Myocyte (in vitro differentiated cells): ENCODE results near the gene JCHAIN. TPM values are rescaled to one million over a fixed set of nuclear protein-coding genes. Genes with fewer than 3 reads are reported as not detected.

Experiments
- total RNA-seq: library from RNA; depleted of rRNA; stranded (reverse); fragments of >200 nt; gene quantifications from 2 replicates; pipeline ENCODE4 v1.2.3, GENCODE V29; 2014

The JCHAIN gene
- total RNA-seq, 1 donor from 2014 or later = 12.5 TPM

Other genes with a start within 250 kb of the JCHAIN start
- gene MUC7, start 194.3 kb downstream of the JCHAIN start, total RNA-seq = not detected in 2 replicates
- gene AMTN, start 147.9 kb downstream of the JCHAIN start, total RNA-seq = not detected in 2 replicates
- gene AMBN, start 74.3 kb downstream of the JCHAIN start, total RNA-seq = not detected in 2 replicates
- gene ENAM, start 37.8 kb downstream of the JCHAIN start, total RNA-seq = 0.21 and 0.83 TPM in 2 replicates
- gene UTP3, start 22.0 kb upstream of the JCHAIN start, total RNA-seq = 23.7 and 25.7 TPM in 2 replicates
- 63.6 and 67.2 TPM in 2 replicates for gene RUFY3, start 55.5 kb upstream of the JCHAIN start, total RNA-seq
- 194 and 204 TPM in 2 replicates for gene GRSF1, start 173.4 kb upstream of the JCHAIN start, total RNA-seq
- 59.6 and 65.1 TPM in 2 replicates for gene MOB1B, start 235.9 kb upstream of the JCHAIN start, total RNA-seq